ENCODE results near the gene FAM3D.

DNA sequence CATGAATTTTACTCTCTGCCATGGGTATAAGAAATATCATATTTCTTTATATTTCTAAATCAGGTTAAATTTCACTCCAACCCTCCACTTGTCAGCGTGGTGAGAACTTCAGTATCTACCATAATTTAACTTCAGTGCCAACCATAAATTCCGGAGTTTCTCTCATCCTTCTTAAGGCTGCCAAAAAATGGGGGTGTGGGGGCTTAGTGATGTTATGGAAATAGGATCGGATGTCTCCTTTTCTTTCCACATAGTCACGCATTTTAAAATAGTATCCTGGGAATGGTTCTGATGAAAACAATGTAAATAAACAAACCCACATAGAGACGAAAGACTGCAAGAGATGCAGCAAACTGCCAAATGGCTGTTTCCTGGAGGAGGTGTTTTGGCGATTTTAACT, 12.9 kb upstream of the FAM3D start:
- TF ChIP-seq POLR2A (IDR thresholded peaks at IDR 0.05) (no peak), POLR2AphosphoS5 (IDR thresholded peaks at IDR 0.05) (no peak)
- TF ChIP-seq, protein P1, sequence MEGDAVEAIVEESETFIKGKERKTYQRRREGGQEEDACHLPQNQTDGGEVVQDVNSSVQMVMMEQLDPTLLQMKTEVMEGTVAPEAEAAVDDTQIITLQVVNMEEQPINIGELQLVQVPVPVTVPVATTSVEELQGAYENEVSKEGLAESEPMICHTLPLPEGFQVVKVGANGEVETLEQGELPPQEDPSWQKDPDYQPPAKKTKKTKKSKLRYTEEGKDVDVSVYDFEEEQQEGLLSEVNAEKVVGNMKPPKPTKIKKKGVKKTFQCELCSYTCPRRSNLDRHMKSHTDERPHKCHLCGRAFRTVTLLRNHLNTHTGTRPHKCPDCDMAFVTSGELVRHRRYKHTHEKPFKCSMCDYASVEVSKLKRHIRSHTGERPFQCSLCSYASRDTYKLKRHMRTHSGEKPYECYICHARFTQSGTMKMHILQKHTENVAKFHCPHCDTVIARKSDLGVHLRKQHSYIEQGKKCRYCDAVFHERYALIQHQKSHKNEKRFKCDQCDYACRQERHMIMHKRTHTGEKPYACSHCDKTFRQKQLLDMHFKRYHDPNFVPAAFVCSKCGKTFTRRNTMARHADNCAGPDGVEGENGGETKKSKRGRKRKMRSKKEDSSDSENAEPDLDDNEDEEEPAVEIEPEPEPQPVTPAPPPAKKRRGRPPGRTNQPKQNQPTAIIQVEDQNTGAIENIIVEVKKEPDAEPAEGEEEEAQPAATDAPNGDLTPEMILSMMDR (IDR thresholded peaks at IDR 0.05): no peak
